Neural progenitor cell (in vitro differentiated cells): ENCODE measurements around the gene C1orf56. TPM values are rescaled to one million over a fixed set of nuclear protein-coding genes. Genes with fewer than 3 reads are reported as not detected.

Experiments
- DNase-seq: peaks from one replicate; pipeline ENCODE4 v3.0.0-alpha.2; 2016; ENCODE audit warnings: low spot score
- H2AFZ ChIP-seq: fragments of 200-600 bp; sonication (generic); replicated peaks from 2 replicates; pipeline ENCODE4 v1.6.1; 2016; ENCODE audit warnings: antibody characterized with exemption
- H3F3A ChIP-seq: fragments of 200-600 bp; sonication (generic); 2 replicates; pipeline ENCODE4 v1.6.1; 2016; ENCODE audit warnings: antibody characterized with exemption, low read depth
- H3K27ac ChIP-seq: fragments of 200-600 bp; sonication (generic); 2 replicates; pipeline ENCODE4 v1.5.1; 2016; ENCODE audit warnings: mild to moderate bottlenecking
- H3K27me3 ChIP-seq: fragments of 200-600 bp; sonication (generic); 2 replicates; pipeline ENCODE4 v1.6.1; 2016; ENCODE audit warnings: mild to moderate bottlenecking, moderate library complexity
- H3K36me3 ChIP-seq: fragments of 200-600 bp; sonication (generic); 2 replicates; pipeline ENCODE4 v1.5.1; 2016
- H3K4me1 ChIP-seq: fragments of 200-600 bp; sonication (generic); 2 replicates; pipeline ENCODE4 v1.6.1; 2016; ENCODE audit warnings: mixed run types
- H3K4me2 ChIP-seq: fragments of 200-600 bp; sonication (generic); 2 replicates; pipeline ENCODE4 v1.6.1; 2016
- H3K4me3 ChIP-seq: fragments of 200-600 bp; sonication (generic); 2 replicates; pipeline ENCODE4 v1.5.1; 2016
- H3K79me2 ChIP-seq: fragments of 200-600 bp; sonication (generic); 2 replicates; pipeline ENCODE4 v1.6.1; 2016; ENCODE audit warnings: low read depth
- H3K9ac ChIP-seq: fragments of 200-600 bp; sonication (generic); 2 replicates; pipeline ENCODE4 v1.6.1; 2016
- H3K9me3 ChIP-seq: fragments of 200-600 bp; sonication (generic); 2 replicates; pipeline ENCODE4 v1.5.1; 2016; ENCODE audit warnings: low read depth
- H4K20me1 ChIP-seq: fragments of 200-600 bp; sonication (generic); 2 replicates; pipeline ENCODE4 v1.6.1; 2016; ENCODE audit warnings: low read depth
- H3K27ac Mint-ChIP-seq: 3 replicates; pipeline ENCODE4 v1.8.0; 2021; ENCODE audit warnings: mixed read lengths
- H3K27me3 Mint-ChIP-seq: 2 replicates; pipeline ENCODE4 v1.8.0; 2022; ENCODE audit warnings: low read depth, mild to moderate bottlenecking, inconsistent platforms, moderate library complexity, mixed read lengths; ENCODE audit not compliant: insufficient read depth
- H3K36me3 Mint-ChIP-seq: 3 replicates; pipeline ENCODE4 v1.8.0; 2021; ENCODE audit warnings: mixed read lengths
- H3K4me1 Mint-ChIP-seq: 3 replicates; pipeline ENCODE4 v1.8.0; 2021; ENCODE audit warnings: mixed read lengths
- H3K4me3 Mint-ChIP-seq: 3 replicates; pipeline ENCODE4 v1.8.0; 2021; ENCODE audit warnings: mild to moderate bottlenecking, moderate library complexity, mixed read lengths
- H3K9me3 Mint-ChIP-seq: 3 replicates; pipeline ENCODE4 v1.8.0; 2020; ENCODE audit warnings: mixed read lengths
- EZH2 ChIP-seq: fragments of 200-600 bp; sonication (generic); IDR thresholded peaks from 2 replicates; pipeline ENCODE4 v1.6.1; 2017; ENCODE audit warnings: antibody characterized with exemption, mild to moderate bottlenecking, moderate library complexity
- EZH2phosphoT487 ChIP-seq: fragments of 200-600 bp; sonication (generic); IDR thresholded peaks from 2 replicates; pipeline ENCODE4 v1.6.1; 2017; ENCODE audit warnings: antibody characterized with exemption
- total RNA-seq: library from RNA; depleted of rRNA; stranded (reverse); fragments of >200 nt; gene quantifications from 2 replicates; pipeline ENCODE4 v1.2.3, GENCODE V29; 2015; ENCODE audit warnings: low replicate concordance
- TF ChIP-seq, protein P1 (sequence below): fragments of 200-600 bp; sonication (generic); IDR thresholded peaks from 2 replicates; pipeline ENCODE4 v1.5.1; 2017; ENCODE audit warnings: antibody characterized with exemption, mild to moderate bottlenecking

C1orf56 gene
- total RNA-seq, 1 donor from 2014 or later, result 2.9 TPM

DNA sequence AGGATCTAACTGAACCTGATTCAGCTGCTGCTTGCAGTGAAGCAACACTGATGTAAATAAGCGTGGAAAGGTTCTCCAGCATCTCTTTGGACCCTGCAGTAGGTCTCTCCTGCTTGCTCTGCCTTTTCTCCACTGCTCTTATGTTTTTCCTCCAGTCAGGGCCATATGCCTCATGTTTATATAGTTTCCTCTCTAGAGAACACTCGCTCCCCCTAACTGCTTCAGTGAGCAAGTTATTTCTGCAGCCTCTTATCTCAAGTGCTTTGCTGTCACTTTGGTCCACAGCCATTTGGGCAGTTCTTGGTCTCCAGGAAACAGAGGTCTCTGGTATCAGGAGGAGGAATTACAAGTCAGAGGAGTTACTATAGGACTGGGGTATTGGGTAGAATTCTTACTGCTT, 34.0 kb upstream of the C1orf56 start:
- Histone ChIP-seq H3K27me3 (no peaks in the 10 kb centered on the region), H3K4me2 (no peak overlapping the region), H4K20me1 (no peaks in the 10 kb centered on the region), H3K4me3 (no peak overlapping the region), H2AFZ (no peak overlapping the region), H3F3A (no peaks in the 10 kb centered on the region), H3K79me2 (peaks cover 11% of the 10 kb centered on the region), H3K9ac (no peak overlapping the region), H3K4me1 (peaks cover 6% of the 10 kb centered on the region), H3K36me3 (no peaks in the 10 kb centered on the region), H3K27ac (no peak overlapping the region), H3K9me3 (no peaks in the 10 kb centered on the region)
- peaks cover 2% of the 10 kb centered on the region for H3K27me3 Mint-ChIP-seq
- H3K36me3 Mint-ChIP-seq, result peaks cover 3% of the 10 kb centered on the region
- no peak overlapping the region for H3K4me3 Mint-ChIP-seq
- peaks cover 9% of the 10 kb centered on the region for H3K4me1 Mint-ChIP-seq
- no peaks in the 10 kb centered on the region for H3K9me3 Mint-ChIP-seq
- DNase-seq, result no peak
- TF ChIP-seq EZH2 (no peak), EZH2phosphoT487 (no peak)
- TF ChIP-seq, protein P1, sequence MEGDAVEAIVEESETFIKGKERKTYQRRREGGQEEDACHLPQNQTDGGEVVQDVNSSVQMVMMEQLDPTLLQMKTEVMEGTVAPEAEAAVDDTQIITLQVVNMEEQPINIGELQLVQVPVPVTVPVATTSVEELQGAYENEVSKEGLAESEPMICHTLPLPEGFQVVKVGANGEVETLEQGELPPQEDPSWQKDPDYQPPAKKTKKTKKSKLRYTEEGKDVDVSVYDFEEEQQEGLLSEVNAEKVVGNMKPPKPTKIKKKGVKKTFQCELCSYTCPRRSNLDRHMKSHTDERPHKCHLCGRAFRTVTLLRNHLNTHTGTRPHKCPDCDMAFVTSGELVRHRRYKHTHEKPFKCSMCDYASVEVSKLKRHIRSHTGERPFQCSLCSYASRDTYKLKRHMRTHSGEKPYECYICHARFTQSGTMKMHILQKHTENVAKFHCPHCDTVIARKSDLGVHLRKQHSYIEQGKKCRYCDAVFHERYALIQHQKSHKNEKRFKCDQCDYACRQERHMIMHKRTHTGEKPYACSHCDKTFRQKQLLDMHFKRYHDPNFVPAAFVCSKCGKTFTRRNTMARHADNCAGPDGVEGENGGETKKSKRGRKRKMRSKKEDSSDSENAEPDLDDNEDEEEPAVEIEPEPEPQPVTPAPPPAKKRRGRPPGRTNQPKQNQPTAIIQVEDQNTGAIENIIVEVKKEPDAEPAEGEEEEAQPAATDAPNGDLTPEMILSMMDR, result no peak
- no peak overlapping the region for H3K27ac Mint-ChIP-seq

DNA sequence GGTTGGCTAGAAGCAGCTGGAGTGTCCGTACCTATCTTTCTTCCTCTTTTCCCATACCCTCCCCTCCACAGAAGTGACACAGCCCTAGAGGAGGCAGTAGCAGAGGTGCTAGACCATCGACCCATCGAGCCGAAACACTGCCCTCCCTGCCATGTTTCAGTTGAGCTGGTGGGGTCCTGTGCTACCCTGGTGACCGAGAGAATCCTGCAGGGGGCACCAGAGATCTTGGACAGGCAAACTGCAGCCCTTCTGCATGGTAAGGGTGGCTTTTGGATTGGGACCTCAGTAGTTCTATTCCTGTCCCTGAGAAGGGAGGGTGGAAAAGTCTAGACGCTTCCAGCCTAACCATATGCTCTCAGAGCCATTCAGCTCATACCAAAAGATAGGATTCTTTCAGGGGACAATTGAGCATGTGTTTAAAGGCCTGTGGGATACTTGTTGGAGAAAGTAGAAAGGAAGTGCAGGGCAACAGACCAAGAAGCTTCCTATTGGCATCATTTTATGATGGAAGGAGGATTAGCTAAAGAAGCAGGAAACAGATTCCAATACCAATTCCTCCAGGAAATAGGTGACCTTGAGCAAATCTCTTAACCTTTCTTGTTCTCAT, 22.9 kb upstream of the C1orf56 start:
- no peak overlapping the region for H3K4me3 Mint-ChIP-seq
- H3K27ac Mint-ChIP-seq, result no peak overlapping the region

DNA sequence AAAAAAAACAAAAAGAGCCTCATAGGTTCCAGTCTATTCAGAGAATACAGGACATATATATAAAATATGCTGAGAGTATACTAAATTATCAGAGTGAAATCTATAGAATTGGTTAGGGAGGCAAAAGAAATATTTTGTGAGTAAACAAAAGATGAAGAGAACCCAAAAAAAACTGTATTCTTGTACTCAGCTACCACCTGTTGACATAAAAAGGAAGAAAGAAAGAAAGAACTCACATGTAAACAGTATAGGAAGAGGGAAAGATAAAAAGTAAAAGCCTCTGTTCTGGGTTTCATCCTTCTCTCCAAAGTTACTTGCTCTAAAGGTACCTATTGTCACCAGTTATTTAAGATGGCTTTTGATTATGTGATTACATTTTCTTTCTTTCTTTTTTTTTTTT, 21.1 kb upstream of the C1orf56 start:
- H3K27me3 Mint-ChIP-seq, result peaks cover 2% of the 10 kb centered on the region
- Histone ChIP-seq H4K20me1 (peaks cover 5% of the 10 kb centered on the region), H3K4me1 (no peaks in the 10 kb centered on the region), H3K36me3 (no peaks in the 10 kb centered on the region), H3K9ac (no peak overlapping the region), H3K4me2 (no peak overlapping the region), H3F3A (peaks cover 5% of the 10 kb centered on the region), H3K27ac (no peak overlapping the region), H3K9me3 (no peaks in the 10 kb centered on the region), H3K4me3 (no peak overlapping the region), H3K79me2 (no peaks in the 10 kb centered on the region), H3K27me3 (no peaks in the 10 kb centered on the region), H2AFZ (no peak overlapping the region)
- DNase-seq, result no peak
- peaks cover 21% of the 10 kb centered on the region for H3K36me3 Mint-ChIP-seq
- H3K4me1 Mint-ChIP-seq, result peaks cover 7% of the 10 kb centered on the region
- H3K9me3 Mint-ChIP-seq, result no peaks in the 10 kb centered on the region
- H3K27ac Mint-ChIP-seq, result no peak overlapping the region
- no peak for TF ChIP-seq EZH2
- no peak for TF ChIP-seq EZH2phosphoT487
- TF ChIP-seq, protein P1, result no peak
- no peak overlapping the region for H3K4me3 Mint-ChIP-seq

More for the DNA sequence above, 22.9 kb upstream of the C1orf56 start:
- Histone ChIP-seq H3K36me3 (no peaks in the 10 kb centered on the region), H3F3A (peaks cover 5% of the 10 kb centered on the region), H3K4me1 (no peaks in the 10 kb centered on the region), H3K27me3 (no peaks in the 10 kb centered on the region), H2AFZ (no peak overlapping the region), H3K9me3 (no peaks in the 10 kb centered on the region), H3K27ac (no peak overlapping the region), H3K4me2 (no peak overlapping the region), H3K4me3 (no peak overlapping the region), H3K9ac (no peak overlapping the region), H3K79me2 (no peaks in the 10 kb centered on the region), H4K20me1 (peaks cover 5% of the 10 kb centered on the region)
- TF ChIP-seq EZH2phosphoT487, result no peak
- TF ChIP-seq, protein P1, result peak; percentile 76
- Mint-ChIP-seq H3K27me3 (peaks cover 2% of the 10 kb centered on the region), H3K4me1 (peaks cover 7% of the 10 kb centered on the region), H3K36me3 (peaks cover 21% of the 10 kb centered on the region), H3K9me3 (no peaks in the 10 kb centered on the region)
- peak; percentile 83 for DNase-seq
